Mesendoderm (in vitro differentiated cells): ENCODE results near the gene KIR3DL1.
"Not testable (repeated sequence)": the region's sequence is repeated elsewhere in the genome, so short reads cannot be mapped to it uniquely, and the experiment has no call there.

Experiments used
- DNase-seq: peaks from one replicate; pipeline ENCODE4 v3.0.0; 2013
- H2AK5ac ChIP-seq: 2 replicates; pipeline ENCODE4 v1.6.1; 2013; ENCODE audit warnings: low read length, inconsistent platforms
- H2BK120ac ChIP-seq: 2 replicates; pipeline ENCODE4 v1.6.1; 2013; ENCODE audit warnings: low read depth, mild to moderate bottlenecking, low read length, moderate library complexity, mixed read lengths
- H2BK15ac ChIP-seq: replicated peaks from 2 replicates; pipeline ENCODE4 v1.6.1; 2013; ENCODE audit warnings: low read depth, mild to moderate bottlenecking, moderate library complexity
- H2BK5ac ChIP-seq: 2 replicates; pipeline ENCODE4 v1.6.1; 2013; ENCODE audit warnings: low read length, inconsistent platforms
- H3K18ac ChIP-seq: 2 replicates; pipeline ENCODE4 v1.6.1; 2013; ENCODE audit warnings: mild to moderate bottlenecking, low read length, mixed read lengths
- H3K23ac ChIP-seq: one replicate; pipeline ENCODE4 v1.6.1; 2013; ENCODE audit warnings: low read length
- H3K27ac ChIP-seq: 2 replicates; pipeline ENCODE4 v1.5.1; 2013; ENCODE audit warnings: low read depth, mild to moderate bottlenecking, inconsistent platforms, low read length, moderate library complexity
- H3K27me3 ChIP-seq: 2 replicates; pipeline ENCODE4 v1.6.1; 2013; ENCODE audit warnings: low read length, control low read depth, mild to moderate bottlenecking, inconsistent platforms; ENCODE audit not compliant: insufficient read depth, poor library complexity
- H3K36me3 ChIP-seq: 2 replicates; pipeline ENCODE4 v1.6.1; 2013; ENCODE audit warnings: low read length, inconsistent platforms; ENCODE audit not compliant: control insufficient read depth, insufficient read depth
- H3K4ac ChIP-seq: one replicate; pipeline ENCODE4 v1.6.1; 2013; ENCODE audit warnings: low read depth, mild to moderate bottlenecking, low read length, moderate library complexity
- H3K4me1 ChIP-seq: 2 replicates; pipeline ENCODE4 v1.6.1; 2013; ENCODE audit warnings: low read depth, low read length, inconsistent platforms; ENCODE audit not compliant: control insufficient read depth
- H3K4me2 ChIP-seq: 2 replicates; pipeline ENCODE4 v1.6.1; 2013; ENCODE audit warnings: low read length
- H3K4me3 ChIP-seq: 2 replicates; pipeline ENCODE4 v1.5.1; 2013; ENCODE audit warnings: mild to moderate bottlenecking, low read length
- H3K56ac ChIP-seq: one replicate; pipeline ENCODE4 v1.6.1; 2013; ENCODE audit warnings: low read length
- H3K79me1 ChIP-seq: 2 replicates; pipeline ENCODE4 v1.6.1; 2013; ENCODE audit warnings: low read length, inconsistent platforms
- H3K79me2 ChIP-seq: 2 replicates; pipeline ENCODE4 v1.6.1; 2013; ENCODE audit warnings: mild to moderate bottlenecking, low read length; ENCODE audit not compliant: control insufficient read depth, insufficient read depth
- H3K9ac ChIP-seq: 2 replicates; pipeline ENCODE4 v1.6.1; 2013; ENCODE audit warnings: low read length, inconsistent platforms
- H4K5ac ChIP-seq: one replicate; pipeline ENCODE4 v1.6.1; 2013; ENCODE audit warnings: low read length
- H4K8ac ChIP-seq: one replicate; pipeline ENCODE4 v1.6.1; 2013; ENCODE audit warnings: low read depth, mild to moderate bottlenecking, control low read depth, low read length, moderate library complexity
- WGBS: extraction: QIAGEN DNeasy Blood & Tissue Kit; methylation state at CpG from one replicate; pipeline ENCODE4 v1.1.7; 2013; ENCODE audit warnings: low lambda C conversion rate, missing lambda C conversion rate; ENCODE audit not compliant: insufficient coverage; ENCODE audit errors: extremely low coverage; 5-methylcytosine and 5-hydroxymethylcytosine counted together

The KIR3DL1 gene

DNA sequence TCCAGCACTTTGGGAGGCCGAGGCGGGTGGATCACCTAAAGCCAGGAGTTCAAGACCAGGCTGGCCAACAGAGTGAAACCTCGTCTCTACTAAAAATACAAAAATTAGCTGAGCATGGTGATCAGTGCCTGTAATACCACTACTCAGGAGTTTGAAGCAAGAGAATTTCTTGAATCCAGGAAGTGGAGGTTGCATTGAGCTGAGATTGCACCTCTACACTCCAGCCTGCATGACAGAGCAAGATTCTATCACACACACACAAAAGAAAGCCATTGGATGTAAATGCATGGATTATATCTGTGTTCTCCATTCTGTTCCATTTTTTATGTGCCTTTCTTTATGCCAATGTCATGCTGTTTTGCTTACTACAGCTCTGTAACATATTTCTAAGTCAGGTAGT, 42.2 kb downstream of the KIR3DL1 start:
- H3K4ac ChIP-seq, H2BK15ac ChIP-seq, H3K36me3 ChIP-seq, H3K4me2 ChIP-seq, H2BK120ac ChIP-seq, H3K18ac ChIP-seq, H2AK5ac ChIP-seq, H3K4me1 ChIP-seq, H3K27ac ChIP-seq, H4K8ac ChIP-seq, H3K56ac ChIP-seq, H4K5ac ChIP-seq, H3K23ac ChIP-seq, DNase-seq, H2BK5ac ChIP-seq, H3K27me3 ChIP-seq, H3K9ac ChIP-seq, H3K79me1 ChIP-seq, H3K4me3 ChIP-seq, H3K79me2 ChIP-seq: not testable (repeated sequence)
- WGBS = no CpG with 5 or more reads among the region's 3 CpGs

DNA sequence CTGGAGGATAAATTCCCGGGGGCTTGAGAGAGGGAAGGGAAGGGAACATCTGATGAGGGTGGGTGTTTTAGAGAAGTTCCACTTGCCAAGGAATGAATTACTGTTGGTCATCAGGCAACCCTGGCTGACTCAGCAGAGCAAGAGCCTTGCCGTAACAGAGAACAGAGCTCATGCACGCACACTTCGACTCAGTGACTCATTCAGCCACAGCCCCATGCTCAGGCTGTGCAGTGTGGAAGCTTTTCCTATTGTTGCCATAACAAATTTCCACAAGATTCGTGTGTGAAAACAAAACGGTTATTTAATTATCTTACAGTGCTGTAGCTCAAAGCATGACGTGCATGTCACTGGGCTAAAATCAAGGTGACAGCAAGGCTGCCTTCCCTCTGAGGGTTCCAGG, 43.2 kb downstream of the KIR3DL1 start:
- not testable (repeated sequence) for H3K4me1 ChIP-seq, H2BK120ac ChIP-seq, H3K27me3 ChIP-seq, H2BK15ac ChIP-seq, H3K4me3 ChIP-seq, H4K5ac ChIP-seq, H3K56ac ChIP-seq, H3K9ac ChIP-seq, H3K79me2 ChIP-seq, DNase-seq, H2AK5ac ChIP-seq, H4K8ac ChIP-seq, H3K4me2 ChIP-seq, H3K79me1 ChIP-seq, H3K36me3 ChIP-seq, H3K27ac ChIP-seq, H3K23ac ChIP-seq, H3K4ac ChIP-seq, H2BK5ac ChIP-seq, H3K18ac ChIP-seq
- no CpG with 5 or more reads among the region's 7 CpGs for WGBS

DNA sequence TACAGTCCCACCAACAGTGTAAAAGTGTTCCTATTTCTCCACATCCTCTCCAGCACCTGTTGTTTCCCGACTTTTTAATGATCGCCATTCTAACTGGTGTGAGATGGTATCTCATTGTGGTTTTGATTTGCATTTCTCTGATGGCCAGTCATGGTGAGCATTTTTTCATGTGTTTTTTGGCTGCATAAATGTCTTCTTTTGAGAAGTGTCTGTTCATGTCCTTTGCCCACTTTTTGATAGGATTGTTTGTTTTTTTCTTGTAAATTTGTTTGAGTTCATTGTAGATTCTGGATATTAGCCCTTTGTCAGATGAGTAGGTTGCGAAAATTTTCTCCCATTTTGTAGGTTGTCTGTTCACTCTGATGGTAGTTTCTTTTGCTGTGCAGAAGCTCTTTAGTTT, 47.2 kb downstream of the KIR3DL1 start:
- H3K4me2 ChIP-seq, H3K56ac ChIP-seq, DNase-seq, H3K9ac ChIP-seq, H3K4ac ChIP-seq, H3K27ac ChIP-seq, H2BK5ac ChIP-seq, H3K18ac ChIP-seq, H4K8ac ChIP-seq, H3K79me2 ChIP-seq, H3K36me3 ChIP-seq, H3K23ac ChIP-seq, H3K27me3 ChIP-seq, H2BK120ac ChIP-seq, H3K4me3 ChIP-seq, H4K5ac ChIP-seq, H3K4me1 ChIP-seq, H2BK15ac ChIP-seq, H2AK5ac ChIP-seq, H3K79me1 ChIP-seq: not testable (repeated sequence)
- WGBS = no CpG with 5 or more reads among the region's 3 CpGs

DNA sequence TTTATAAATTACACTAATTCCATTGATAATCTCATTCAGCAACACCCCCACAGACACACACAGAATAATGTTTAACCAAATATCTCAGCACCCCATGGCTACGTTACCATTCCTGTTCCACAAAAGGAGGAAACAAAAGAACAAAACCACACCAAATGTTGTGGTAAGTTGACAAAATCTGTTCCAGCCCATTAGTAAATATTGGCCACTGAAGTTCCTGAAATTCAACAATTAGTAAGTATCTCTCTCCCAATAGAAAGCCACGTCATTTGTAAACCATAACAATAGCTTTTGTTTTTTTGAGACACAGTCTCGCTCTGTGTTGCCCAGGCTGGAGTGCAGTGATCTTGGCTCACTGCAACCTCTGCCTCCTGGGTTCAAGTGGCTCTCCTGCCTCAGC, 55.4 kb downstream of the KIR3DL1 start:
- no peak overlapping the region for H3K27ac ChIP-seq

DNA sequence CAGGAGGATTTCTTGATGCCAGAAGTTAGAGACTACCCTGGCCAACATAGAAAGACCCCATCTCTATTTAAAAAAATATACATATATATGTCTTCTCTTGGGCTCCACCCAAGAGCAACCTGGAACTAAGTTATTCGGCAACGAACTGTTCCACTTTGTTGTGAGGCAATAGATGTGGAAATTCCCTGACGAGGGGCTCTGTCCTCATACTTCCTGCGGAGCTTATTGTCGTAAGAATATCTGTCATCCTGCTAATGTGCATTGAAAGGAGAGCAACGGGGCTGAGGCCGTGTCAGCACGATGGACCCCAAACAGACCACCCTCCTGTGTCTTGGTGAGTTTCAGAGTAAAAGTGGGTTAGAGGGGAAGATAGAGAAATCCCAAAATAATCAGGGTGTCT, 57.7 kb downstream of the KIR3DL1 start, which contains the start of gene FCAR:
Gene FCAR (plus strand): TSS at position 246 of the 400 bp plus-strand sequence. CDS start 55 bp downstream, at position 301.
- Histone ChIP-seq H3K9ac (no peak within 1 kb of the TSS), H3K79me1 (no peaks in the 10 kb centered on the region), H3K27ac (no peak within 1 kb of the TSS), H3K36me3 (no peaks in the 10 kb centered on the region), H2AK5ac (no peak within 1 kb of the TSS), H3K23ac (no peak within 1 kb of the TSS), H2BK120ac (no peak within 1 kb of the TSS), H3K4me2 (no peak within 1 kb of the TSS), H3K4ac (no peak within 1 kb of the TSS), H2BK15ac (no peak within 1 kb of the TSS), H3K79me2 (no peaks in the 10 kb centered on the region), H3K4me1 (no peaks in the 10 kb centered on the region), H3K18ac (no peak within 1 kb of the TSS), H3K4me3 (no peak within 1 kb of the TSS), H4K8ac (no peak within 1 kb of the TSS), H2BK5ac (no peak within 1 kb of the TSS), H3K27me3 (no peaks in the 10 kb centered on the region), H4K5ac (no peak within 1 kb of the TSS), H3K56ac (no peak within 1 kb of the TSS)
- no peak for DNase-seq
- no CpG with 5 or more reads among the region's 8 CpGs for WGBS

More for the DNA sequence above, 55.4 kb downstream of the KIR3DL1 start:
- Histone ChIP-seq H3K4me3 (no peak overlapping the region), H3K27me3 (no peaks in the 10 kb centered on the region), H3K4me2 (no peak overlapping the region), H3K4me1 (no peaks in the 10 kb centered on the region), H3K36me3 (no peaks in the 10 kb centered on the region), H3K79me2 (no peaks in the 10 kb centered on the region), H3K56ac (no peak overlapping the region), H2AK5ac (no peak overlapping the region), H3K9ac (no peak overlapping the region), H3K4ac (no peak overlapping the region), H4K5ac (no peak overlapping the region), H2BK120ac (no peak overlapping the region), H3K23ac (no peak overlapping the region), H3K79me1 (no peaks in the 10 kb centered on the region), H2BK15ac (no peak overlapping the region), H2BK5ac (no peak overlapping the region), H4K8ac (no peak overlapping the region), H3K18ac (no peak overlapping the region)
- no peak for DNase-seq
- no CpG with 5 or more reads among the region's 3 CpGs for WGBS

DNA sequence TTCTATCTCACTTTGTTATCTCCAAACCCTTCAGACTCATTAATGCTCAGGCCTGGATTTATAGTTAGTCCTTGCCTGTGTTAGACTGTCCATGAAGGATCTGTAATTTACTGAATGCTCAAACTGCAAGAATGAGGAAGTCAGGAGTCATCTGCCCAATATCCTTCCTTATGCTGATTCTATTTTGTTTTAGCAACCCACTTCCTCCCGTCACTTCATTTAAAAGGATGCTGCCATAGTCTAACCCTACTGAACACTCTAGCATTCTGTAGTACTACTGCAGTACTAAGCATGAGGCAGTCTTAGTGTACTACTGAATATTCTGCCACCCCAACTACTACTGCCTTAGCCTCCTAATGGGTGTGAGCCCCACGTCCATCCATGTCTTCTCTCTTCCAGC, 59.2 kb downstream of the KIR3DL1 start:
- no peak overlapping the region for H2AK5ac ChIP-seq
- no peak overlapping the region for H3K18ac ChIP-seq
- H3K9ac ChIP-seq = no peak overlapping the region
- H3K23ac ChIP-seq = no peak overlapping the region
- no peak overlapping the region for H2BK5ac ChIP-seq
- H3K27me3 ChIP-seq = no peaks in the 10 kb centered on the region
- H3K36me3 ChIP-seq = no peaks in the 10 kb centered on the region
- no peak overlapping the region for H3K27ac ChIP-seq
- no peak overlapping the region for H2BK15ac ChIP-seq
- H2BK120ac ChIP-seq = no peak overlapping the region
- no peak overlapping the region for H3K4me3 ChIP-seq
- no peak for DNase-seq
- no peak overlapping the region for H3K4me2 ChIP-seq
- H3K4me1 ChIP-seq = no peaks in the 10 kb centered on the region
- H4K5ac ChIP-seq = no peak overlapping the region
- no peak overlapping the region for H3K4ac ChIP-seq
- H4K8ac ChIP-seq = no peak overlapping the region
- no CpG with 5 or more reads among the region's 2 CpGs for WGBS
- no peaks in the 10 kb centered on the region for H3K79me1 ChIP-seq
- no peaks in the 10 kb centered on the region for H3K79me2 ChIP-seq
- no peak overlapping the region for H3K56ac ChIP-seq
